Mucosa of descending colon (tissue), 3 donors: ENCODE data around the gene THOC3. TPM values are rescaled to one million over a fixed set of nuclear protein-coding genes. Genes with fewer than 3 reads are reported as not detected.
"Not testable (repeated sequence)": the region's sequence is repeated elsewhere in the genome, so short reads cannot be mapped to it uniquely, and the experiment has no call there.

Experiments
- ATAC-seq: fragments of 200-7000 bp; cut with Tn5 transposase; one replicate; pipeline ENCODE4 v1.9.1; 2020; ENCODE audit warnings: mild to moderate bottlenecking, moderate library complexity
- DNase-seq, 3 donors: peaks; one replicate each; pipeline ENCODE4 v3.0.0-alpha.2; 2020
- H3K36me3 ChIP-seq: fragments of 200-600 bp; one replicate; pipeline ENCODE4 v1.8.0; 2021; ENCODE audit warnings: low read depth, mild to moderate bottlenecking
- H3K4me1 ChIP-seq: fragments of 200-600 bp; one replicate; pipeline ENCODE4 v1.8.0; 2021; ENCODE audit warnings: low read depth, mild to moderate bottlenecking
- H3K4me3 ChIP-seq: fragments of 200-600 bp; one replicate; pipeline ENCODE4 v1.8.0; 2021; ENCODE audit warnings: mild to moderate bottlenecking
- H3K9me3 ChIP-seq: fragments of 200-600 bp; one replicate; pipeline ENCODE4 v1.8.0; 2021; ENCODE audit warnings: mild to moderate bottlenecking
- CTCF ChIP-seq: fragments of 200-600 bp; IDR thresholded peaks from one replicate; pipeline ENCODE4 v1.8.0; 2022; ENCODE audit warnings: antibody characterized with exemption, mild to moderate bottlenecking
- intact Hi-C, 2 donors: fragments of 100-400 bp; cut with DNase I in 1 of 2; cut with micrococcal nuclease in 1 of 2; formaldehyde crosslinking; loops; one replicate each; pipeline versions ENCODE4 v1.11.0 to v1.11.1; 2022; cut with DNase I, micrococcal nuclease
- total RNA-seq, 3 donors: library from RNA; stranded (reverse); fragmentation: NEBNext Ultra II Directional in 2 of 3; extraction: Animal tissue kit (Norgen Biotek cat#: 25700) in 2 of 3; gene quantifications; one replicate each; pipeline versions ENCODE4 v1.2.1 to v1.2.4, GENCODE V29; 2021 to 2023
- donor health status: DM: no; HTN: no; CAD: no; lungs with moderate emphysema.
- donor health status: DM: no; HTN: no; CAD: no.
- donor health status: DM: no; HTN: yes; CAD: no.

The THOC3 gene
- total RNA-seq, 3 donors from 2014 or later: 29.4 to 34.1 (median 30.7) TPM

DNA sequence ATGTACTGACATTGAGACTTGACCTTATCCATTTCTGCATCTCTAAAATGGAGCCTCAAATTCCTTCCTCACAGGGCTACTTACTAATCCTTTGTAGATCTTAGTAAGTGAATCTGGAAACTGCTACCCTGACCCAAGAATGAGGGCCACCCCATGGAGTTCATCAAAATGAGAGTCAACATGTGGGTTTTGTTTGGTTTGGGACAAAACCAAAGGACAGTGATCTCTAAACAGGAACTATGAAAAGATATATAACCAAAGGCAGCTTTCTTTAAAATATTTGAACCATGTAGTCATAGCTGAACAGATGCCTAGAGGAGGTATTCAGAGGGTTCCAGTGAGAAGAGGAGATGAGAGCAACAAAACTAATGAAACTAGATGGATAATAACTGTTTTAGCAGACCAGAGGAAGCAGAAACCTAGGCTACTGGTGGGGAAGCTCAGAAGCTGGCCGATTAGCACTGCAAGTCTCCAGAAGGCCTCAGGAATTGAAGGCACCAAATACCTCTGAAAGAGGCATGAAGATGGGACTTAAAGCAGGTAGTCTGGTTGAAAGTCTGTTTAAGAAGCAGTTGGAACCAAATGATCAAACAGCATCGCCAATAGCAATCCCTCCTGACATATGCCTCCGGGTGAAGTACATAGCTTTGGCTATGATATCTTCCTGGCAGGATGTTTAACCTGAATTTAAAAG is 45.8 kb downstream of the THOC3 start:
- ATAC-seq (no peak), DNase-seq (no peak)
- intact Hi-C loops: no loop called here
- no peaks in the 10 kb centered on the region for H3K36me3 ChIP-seq
- H3K9me3 ChIP-seq: no peaks in the 10 kb centered on the region
- H3K4me1 ChIP-seq: no peaks in the 10 kb centered on the region
- H3K4me3 ChIP-seq: no peak overlapping the region
- TF ChIP-seq CTCF: no peak

DNA sequence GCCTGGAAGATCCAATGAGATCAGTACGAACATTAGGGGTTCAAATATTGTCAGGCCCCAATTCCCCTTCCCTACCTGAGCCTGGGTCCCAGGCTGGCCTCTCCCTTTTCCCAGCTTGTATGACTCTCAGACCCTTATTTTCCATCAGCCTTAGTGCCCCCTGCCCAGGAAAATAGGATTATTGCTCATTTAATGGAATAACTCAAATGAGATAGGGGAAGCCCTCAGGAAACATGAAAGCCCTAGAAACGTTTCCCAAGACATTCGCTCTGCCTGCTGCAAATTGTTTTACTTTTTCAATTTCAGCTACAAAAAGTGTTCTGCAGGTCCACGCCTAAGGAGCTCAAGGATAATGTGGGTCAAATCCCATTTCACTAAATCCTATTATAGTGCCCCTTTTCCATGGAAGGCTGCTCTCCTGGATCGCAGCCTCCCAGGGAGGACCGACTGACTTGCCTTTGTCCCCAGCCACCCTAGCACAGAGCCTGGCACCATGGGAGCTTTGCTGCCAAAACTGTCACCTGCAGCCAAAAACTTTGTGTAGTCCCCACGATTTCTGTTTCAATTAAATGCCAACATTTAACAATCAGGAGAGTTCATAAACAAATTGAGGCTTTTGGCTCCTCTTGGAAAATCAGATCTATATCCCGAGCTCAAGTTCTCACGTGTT is 46.9 kb downstream of the THOC3 start:
- Histone ChIP-seq H3K36me3 (no peaks in the 10 kb centered on the region), H3K4me3 (no peak overlapping the region), H3K9me3 (no peaks in the 10 kb centered on the region), H3K4me1 (no peaks in the 10 kb centered on the region)
- no peak for ATAC-seq
- intact Hi-C loops: no loop called here
- no peak for TF ChIP-seq CTCF
- no peak for DNase-seq

GRCh38 chr5:175920231-175920811 is 47.8 kb downstream of the THOC3 start:
- Histone ChIP-seq H3K4me1 (no peaks in the 10 kb centered on the region), H3K4me3 (no peak overlapping the region), H3K36me3 (no peaks in the 10 kb centered on the region), H3K9me3 (no peaks in the 10 kb centered on the region)
- intact Hi-C loops: no loop called here
- no peak for TF ChIP-seq CTCF
- ATAC-seq (peak; percentile 15), DNase-seq (no peak)

- H3K4me3 ChIP-seq, H3K36me3 ChIP-seq, H3K4me1 ChIP-seq, ATAC-seq, intact Hi-C loops, H3K9me3 ChIP-seq, DNase-seq: not testable (repeated sequence)
Measured at GRCh38 chr5:175915066-175916037, 52.8 kb downstream of the THOC3 start.

GRCh38 chr5:175913835-175914672 is 54.1 kb downstream of the THOC3 start:
- ATAC-seq: peak; percentile 93
- intact Hi-C loops: not testable (repeated sequence)

GRCh38 chr5:175910072-175910471 is 58.0 kb downstream of the THOC3 start:
- DNase-seq, ATAC-seq: not testable (repeated sequence)

More at GRCh38 chr5:175913835-175914672, 54.1 kb downstream of the THOC3 start:
- not testable (repeated sequence) for DNase-seq, H3K9me3 ChIP-seq, H3K36me3 ChIP-seq, H3K4me3 ChIP-seq, H3K4me1 ChIP-seq

More at GRCh38 chr5:175910072-175910471, 58.0 kb downstream of the THOC3 start:
- H3K4me3 ChIP-seq, intact Hi-C loops, H3K9me3 ChIP-seq, H3K4me1 ChIP-seq, H3K36me3 ChIP-seq: not testable (repeated sequence)

Other genes starting within 250 kb of the THOC3 start
- gene CPLX2, start 96.7 kb downstream of the THOC3 start, total RNA-seq: 1 to 10 TPM in 1 of 3 donors, under 1 TPM in 2; 0.58 to 4.8 (median 0.87) TPM